HG03060 (cell line): ENCODE results near the gene PABPN1L.

ENCODE experiments used
- ATAC-seq: cut with Tn5 transposase; IDR thresholded peaks from one replicate; pipeline ENCODE4 v1.9.1; 2021; ENCODE audit warnings: low read depth, moderate number of reproducible peaks; ENCODE audit not compliant: unreplicated experiment

Gene PABPN1L

GRCh38 chr16:88853325-88853941 is 13.0 kb downstream of the PABPN1L start:
- ATAC-seq = no peak

GRCh38 chr16:88851616-88852015 is 14.8 kb downstream of the PABPN1L start:
- no peak for ATAC-seq

- ATAC-seq = no peak
Measured at GRCh38 chr16:88850531-88851199, 15.8 kb downstream of the PABPN1L start.

GRCh38 chr16:88848557-88848956 is 17.9 kb downstream of the PABPN1L start:
- ATAC-seq = no peak

GRCh38 chr16:88847654-88848053 is 18.8 kb downstream of the PABPN1L start:
- ATAC-seq = no peak

- no peak for ATAC-seq
Measured at GRCh38 chr16:88846088-88846487, 20.4 kb downstream of the PABPN1L start.

GRCh38 chr16:88844419-88845036 is 21.9 kb downstream of the PABPN1L start:
- ATAC-seq = no peak

- ATAC-seq = no peak
Measured at GRCh38 chr16:88843256-88843655, 23.2 kb downstream of the PABPN1L start.

GRCh38 chr16:88842806-88843205 is 23.7 kb downstream of the PABPN1L start:
- no peak for ATAC-seq

- ATAC-seq = no peak
Measured at GRCh38 chr16:88842308-88842756, 24.1 kb downstream of the PABPN1L start.

GRCh38 chr16:88841521-88842307 is 24.7 kb downstream of the PABPN1L start:
- ATAC-seq = no peak

GRCh38 chr16:88840600-88841215 is 25.8 kb downstream of the PABPN1L start:
- no peak for ATAC-seq

GRCh38 chr16:88839745-88840599 is 26.5 kb downstream of the PABPN1L start:
- ATAC-seq = no peak

- no peak for ATAC-seq
Measured at GRCh38 chr16:88839026-88839529, 27.4 kb downstream of the PABPN1L start.

GRCh38 chr16:88838566-88838965 is 27.9 kb downstream of the PABPN1L start:
- no peak for ATAC-seq

- ATAC-seq = no peak
Measured at GRCh38 chr16:88837806-88838205, 28.7 kb downstream of the PABPN1L start.

- no peak for ATAC-seq
Measured at GRCh38 chr16:88836791-88837190, 29.7 kb downstream of the PABPN1L start.

- ATAC-seq = no peak
Measured at GRCh38 chr16:88835818-88836217, 30.6 kb downstream of the PABPN1L start.

GRCh38 chr16:88835383-88835782 is 31.1 kb downstream of the PABPN1L start:
- no peak for ATAC-seq

GRCh38 chr16:88834670-88835069 is 31.8 kb downstream of the PABPN1L start:
- no peak for ATAC-seq
